Mononuclear cell (primary cell): ENCODE measurements around the gene ATP6V1C2. TPM values are rescaled to one million over a fixed set of nuclear protein-coding genes. Genes with fewer than 3 reads are reported as not detected.

Experiments used
- H3K27me3 ChIP-seq: 2 replicates; pipeline ENCODE4 v1.6.0; 2011; ENCODE audit warnings: low read length, control low read depth; ENCODE audit not compliant: insufficient read depth
- H3K4me1 ChIP-seq: 2 replicates; pipeline ENCODE4 v1.5.1; 2011; ENCODE audit warnings: mild to moderate bottlenecking, low read length, control low read depth; ENCODE audit not compliant: insufficient read depth
- H3K4me3 ChIP-seq: 2 replicates; pipeline ENCODE4 v1.5.1; 2011; ENCODE audit warnings: mild to moderate bottlenecking, low read length, moderate library complexity
- H3K9me3 ChIP-seq: 2 replicates; pipeline ENCODE4 v1.5.1; 2011; ENCODE audit warnings: low read depth, mild to moderate bottlenecking, control low read depth, low read length
- total RNA-seq: library from RNA; depleted of rRNA; stranded (reverse); fragments of >200 nt; gene quantifications from one replicate; pipeline ENCODE4 v1.2.3, GENCODE V29; 2012

ATP6V1C2 gene, protein sequence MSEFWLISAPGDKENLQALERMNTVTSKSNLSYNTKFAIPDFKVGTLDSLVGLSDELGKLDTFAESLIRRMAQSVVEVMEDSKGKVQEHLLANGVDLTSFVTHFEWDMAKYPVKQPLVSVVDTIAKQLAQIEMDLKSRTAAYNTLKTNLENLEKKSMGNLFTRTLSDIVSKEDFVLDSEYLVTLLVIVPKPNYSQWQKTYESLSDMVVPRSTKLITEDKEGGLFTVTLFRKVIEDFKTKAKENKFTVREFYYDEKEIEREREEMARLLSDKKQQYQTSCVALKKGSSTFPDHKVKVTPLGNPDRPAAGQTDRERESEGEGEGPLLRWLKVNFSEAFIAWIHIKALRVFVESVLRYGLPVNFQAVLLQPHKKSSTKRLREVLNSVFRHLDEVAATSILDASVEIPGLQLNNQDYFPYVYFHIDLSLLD
- total RNA-seq = not detected

DNA sequence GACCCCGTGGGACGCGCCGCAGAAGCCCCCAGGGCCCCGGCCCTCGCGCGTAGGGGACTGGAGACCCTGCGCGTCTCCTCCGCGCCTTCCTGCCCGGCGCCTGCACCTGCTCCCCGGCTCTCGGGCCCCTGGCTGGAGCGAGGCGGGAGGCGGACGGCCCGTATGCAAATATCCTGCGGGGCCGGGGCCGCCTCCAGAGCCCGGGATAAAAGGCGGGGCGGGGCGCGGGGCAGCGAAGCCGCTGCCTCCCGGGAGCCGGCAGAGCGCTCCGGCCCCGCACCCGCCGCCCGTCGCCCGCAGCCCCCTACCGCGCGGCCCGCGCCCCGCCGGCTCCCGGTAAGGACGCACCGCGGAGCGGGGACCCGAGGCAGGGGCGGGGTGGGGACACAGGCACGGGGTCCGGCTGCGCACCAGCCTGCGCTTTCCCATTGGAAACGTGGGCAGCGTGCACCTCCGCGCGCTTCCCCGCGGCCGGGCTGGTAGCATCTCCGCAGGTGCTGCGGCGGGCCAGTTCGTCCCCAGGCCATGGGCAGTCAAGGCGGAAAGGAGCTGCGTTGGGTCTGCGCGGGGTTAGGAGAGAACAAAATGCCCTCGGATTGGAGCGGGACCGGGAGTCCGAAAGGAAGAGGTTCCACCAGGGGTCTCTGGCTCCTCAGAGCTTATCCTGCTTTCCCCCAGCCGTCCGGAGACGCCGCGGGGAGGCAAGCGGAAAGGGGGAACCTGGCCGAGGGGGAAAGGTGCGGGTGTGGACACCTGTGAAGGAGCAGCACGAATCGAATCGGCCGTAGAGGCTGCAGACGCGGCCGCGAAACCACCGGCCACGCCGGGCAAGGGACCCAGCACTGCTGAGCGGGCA lies at the start of gene ATP6V1C2:
TSS of gene ATP6V1C2 (plus strand) at position 235 of the 856 bp plus-strand sequence. CDS start 1,220 bp downstream, outside the sequence.
- H3K4me3 ChIP-seq = no peak within 1 kb of the TSS
- peaks cover 43% of the 10 kb centered on the region for H3K27me3 ChIP-seq
- H3K9me3 ChIP-seq = no peaks in the 10 kb centered on the region
- peaks cover 22% of the 10 kb centered on the region for H3K4me1 ChIP-seq

DNA sequence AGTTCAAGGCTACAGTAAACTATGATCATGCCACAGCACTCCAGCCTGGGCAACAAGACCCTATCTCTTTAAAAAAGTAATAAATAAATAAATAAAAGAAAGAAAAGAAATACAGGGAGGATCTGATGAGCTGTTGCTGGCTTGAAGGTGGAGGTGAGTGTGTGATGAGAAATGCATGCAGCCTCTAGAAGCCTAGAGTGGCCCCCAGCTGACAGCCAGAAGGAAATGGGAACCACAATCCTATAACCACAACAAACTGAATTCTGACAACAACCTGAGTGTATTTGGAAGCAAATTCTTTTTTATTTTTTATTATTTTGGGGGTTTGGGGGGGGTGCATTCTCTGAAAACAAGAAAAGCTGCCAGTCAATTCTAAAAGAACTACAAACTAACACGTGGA lies 46.3 kb upstream of the ATP6V1C2 start:
- H3K27me3 ChIP-seq = no peaks in the 10 kb centered on the region
- H3K9me3 ChIP-seq = no peaks in the 10 kb centered on the region
- peaks cover 5% of the 10 kb centered on the region for H3K4me1 ChIP-seq
- H3K4me3 ChIP-seq = no peak overlapping the region

DNA sequence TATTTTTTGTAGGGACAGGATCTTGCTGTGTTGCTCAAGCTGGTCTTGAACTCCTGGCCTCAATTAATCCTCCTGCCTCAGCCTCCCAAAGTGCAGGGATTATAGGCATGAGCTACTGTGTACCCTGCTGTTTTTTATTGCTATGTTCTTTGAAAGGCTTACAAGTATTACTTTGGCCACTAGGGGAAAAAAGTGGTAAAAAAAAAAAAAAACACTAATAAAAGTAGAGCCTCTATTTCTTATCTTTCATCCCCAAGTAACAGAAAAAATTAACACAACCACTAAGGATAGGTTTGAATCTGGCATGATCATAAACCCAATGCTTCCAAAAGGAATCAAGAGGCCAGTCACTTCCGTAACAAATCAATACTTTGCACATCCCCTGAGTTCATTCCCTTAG lies 43.2 kb upstream of the ATP6V1C2 start:
- peaks cover 5% of the 10 kb centered on the region for H3K4me1 ChIP-seq
- H3K4me3 ChIP-seq = no peak overlapping the region
- no peaks in the 10 kb centered on the region for H3K27me3 ChIP-seq
- no peaks in the 10 kb centered on the region for H3K9me3 ChIP-seq

DNA sequence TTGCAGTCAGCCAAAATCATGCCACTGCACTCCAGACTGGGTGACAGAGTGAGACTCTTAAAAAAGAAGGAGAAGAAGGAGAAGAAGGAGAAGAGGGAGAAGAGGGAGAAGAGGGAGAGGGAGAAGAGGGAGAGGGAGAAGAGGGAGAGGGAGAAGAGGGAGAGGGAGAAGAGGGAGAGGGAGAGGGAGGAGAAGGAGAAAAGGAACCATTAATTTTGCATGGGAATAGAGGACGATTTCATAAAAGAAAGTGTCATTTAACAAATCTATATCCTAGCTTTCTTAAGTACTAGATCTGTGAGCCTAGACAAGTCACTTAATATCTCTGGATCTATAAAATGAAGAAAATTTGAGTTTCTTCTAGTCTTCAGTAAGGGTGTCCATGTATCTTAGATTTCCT lies 41.2 kb upstream of the ATP6V1C2 start:
- H3K4me1 ChIP-seq = peaks cover 3% of the 10 kb centered on the region
- no peak overlapping the region for H3K4me3 ChIP-seq
- H3K9me3 ChIP-seq = no peaks in the 10 kb centered on the region
- no peaks in the 10 kb centered on the region for H3K27me3 ChIP-seq

DNA sequence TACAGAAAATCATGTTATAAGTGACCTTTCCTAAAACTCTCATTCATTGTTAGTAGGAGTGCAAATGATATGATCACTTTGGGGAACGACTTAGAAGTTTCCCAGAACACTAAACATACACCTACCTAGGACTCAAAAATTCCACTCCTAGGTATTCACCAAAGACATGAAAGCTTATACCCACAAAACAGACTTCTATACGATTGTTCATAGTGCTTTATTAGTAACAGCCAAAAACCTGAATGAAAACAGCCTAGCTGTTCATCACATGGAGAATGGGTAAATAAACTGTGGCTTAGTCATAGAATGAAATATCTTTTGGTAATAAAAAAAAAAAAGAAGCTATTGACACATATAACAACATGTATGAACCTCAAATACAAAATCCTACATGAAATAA lies 40.5 kb upstream of the ATP6V1C2 start:
- Histone ChIP-seq H3K27me3 (no peaks in the 10 kb centered on the region), H3K4me1 (no peaks in the 10 kb centered on the region), H3K4me3 (no peak overlapping the region), H3K9me3 (no peaks in the 10 kb centered on the region)

DNA sequence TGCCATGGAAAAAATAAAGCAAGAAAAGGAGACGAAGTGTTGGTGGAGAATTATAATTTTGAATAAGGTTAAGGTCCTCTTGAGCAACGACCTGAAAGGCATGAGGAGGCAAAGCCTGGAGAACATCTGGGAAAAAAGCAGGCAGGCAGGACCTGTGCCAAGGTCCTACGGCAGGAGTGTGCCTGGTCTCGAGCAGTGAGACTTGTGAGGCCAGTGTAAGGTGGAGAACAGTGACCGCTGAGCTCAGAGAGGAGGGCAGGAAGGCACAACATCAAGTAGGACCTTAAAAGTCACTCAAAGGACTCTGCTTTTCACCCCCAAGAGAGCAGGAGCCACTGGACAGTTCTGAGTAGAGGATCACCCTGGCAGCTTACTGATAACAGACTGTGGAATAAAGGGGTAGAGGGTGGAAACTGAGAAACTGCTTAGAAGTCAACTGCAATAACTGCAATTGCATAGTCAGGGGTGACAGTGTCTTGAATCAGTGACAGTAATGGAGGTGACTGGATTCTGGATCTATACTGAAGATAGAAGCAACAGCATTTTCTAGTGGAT lies 35.2 kb upstream of the ATP6V1C2 start:
- no peak overlapping the region for H3K4me3 ChIP-seq
- H3K27me3 ChIP-seq = no peaks in the 10 kb centered on the region
- peaks cover 30% of the 10 kb centered on the region for H3K4me1 ChIP-seq
- no peaks in the 10 kb centered on the region for H3K9me3 ChIP-seq

DNA sequence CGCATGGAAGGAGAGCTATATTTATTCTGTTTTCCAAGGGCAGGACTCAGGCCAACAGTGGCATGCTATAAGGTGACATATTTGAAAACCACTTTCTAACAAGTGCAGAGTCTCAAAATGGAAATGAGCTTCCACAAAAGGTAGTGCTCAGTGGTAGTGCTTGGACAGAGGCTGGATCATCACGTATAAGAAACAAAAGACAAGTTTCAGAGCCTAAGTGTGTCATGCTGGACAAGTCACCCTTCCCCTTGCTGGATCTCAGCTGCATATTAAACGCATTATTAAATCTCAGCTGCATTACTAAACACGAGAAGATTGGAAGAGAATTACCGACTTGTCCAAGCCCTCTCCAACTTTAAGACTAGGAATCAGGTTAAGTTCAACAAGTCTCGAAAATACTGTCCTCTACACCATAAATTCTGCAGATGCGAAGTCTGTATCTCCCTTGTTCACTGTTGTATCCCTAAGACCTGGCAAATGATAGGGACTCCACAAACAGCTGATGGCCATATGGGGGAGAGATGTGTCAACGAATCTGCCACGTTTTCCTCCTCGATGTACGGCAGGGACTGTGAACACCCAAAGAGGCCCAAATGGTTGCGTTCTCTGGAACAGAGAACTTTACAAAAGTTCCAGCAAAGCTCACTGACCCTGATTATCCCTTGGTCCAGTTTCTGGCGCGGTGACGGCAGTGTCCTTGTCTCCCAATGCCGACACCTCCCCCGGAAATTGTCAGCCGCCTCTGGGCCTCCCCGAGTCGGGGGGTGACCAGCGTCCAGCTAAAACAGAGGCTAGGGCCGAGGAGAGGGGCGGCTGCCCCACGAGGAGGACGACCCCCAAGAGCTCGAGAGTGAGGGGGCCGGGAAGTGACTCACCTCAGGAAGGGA lies 32.3 kb upstream of the ATP6V1C2 start:
- H3K9me3 ChIP-seq = no peaks in the 10 kb centered on the region
- H3K27me3 ChIP-seq = no peaks in the 10 kb centered on the region
- peak overlapping the region; percentile 94 for H3K4me3 ChIP-seq
- peaks cover 30% of the 10 kb centered on the region for H3K4me1 ChIP-seq

DNA sequence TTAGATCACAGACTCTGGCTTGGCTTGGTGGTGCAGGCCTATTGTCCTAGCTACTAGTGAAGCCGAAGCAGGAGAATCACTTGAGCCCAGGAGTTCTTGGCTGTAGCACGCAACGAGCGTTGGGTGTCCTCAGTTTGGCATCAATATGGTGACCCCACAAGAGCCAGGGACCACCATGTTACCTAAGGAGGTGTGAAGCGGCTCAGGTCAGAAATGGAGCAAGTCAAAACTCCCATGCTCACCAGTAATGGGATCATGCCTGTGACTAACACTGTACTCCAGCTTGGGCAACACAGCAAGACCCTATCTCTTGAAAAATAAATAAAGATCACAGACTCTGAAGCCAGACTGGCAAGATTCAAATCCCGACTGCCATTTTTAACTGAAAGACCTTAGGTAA lies 29.9 kb upstream of the ATP6V1C2 start:
- Histone ChIP-seq H3K4me1 (peaks cover 28% of the 10 kb centered on the region), H3K27me3 (no peaks in the 10 kb centered on the region), H3K9me3 (no peaks in the 10 kb centered on the region), H3K4me3 (no peak overlapping the region)

DNA sequence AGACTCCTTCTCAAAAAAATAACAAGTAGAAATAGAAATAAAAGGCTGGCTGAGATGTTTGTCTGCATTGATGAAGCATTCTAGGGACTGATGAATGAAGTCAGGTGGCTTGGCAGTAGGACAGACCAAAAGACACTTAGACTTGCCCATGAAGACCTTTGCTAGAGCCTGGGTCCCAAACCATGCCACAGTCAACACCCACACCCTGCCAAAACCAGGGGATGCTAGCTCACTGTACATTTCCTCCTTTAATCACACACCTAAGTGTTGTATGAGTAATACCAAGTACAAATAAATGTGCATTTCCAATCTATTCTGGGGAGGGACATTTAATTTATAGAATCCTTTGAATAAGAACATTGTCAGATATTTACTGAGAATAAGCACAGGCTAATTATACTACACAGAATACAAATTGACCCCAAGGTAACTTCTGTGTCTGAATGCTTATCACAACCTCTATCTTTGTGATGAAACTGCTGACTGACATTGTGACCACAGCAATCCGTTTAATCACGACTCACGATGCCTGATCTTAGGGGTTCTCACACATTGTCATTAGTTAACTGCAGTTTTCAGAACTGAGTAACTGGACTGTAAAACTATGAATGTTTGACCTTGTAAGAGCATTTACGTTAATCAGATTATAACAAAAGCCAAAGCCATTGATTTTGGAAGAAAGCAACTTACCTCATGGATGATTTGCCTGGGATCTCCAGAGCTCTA lies 21.2 kb upstream of the ATP6V1C2 start:
- Histone ChIP-seq H3K9me3 (no peaks in the 10 kb centered on the region), H3K4me3 (no peak overlapping the region), H3K4me1 (no peaks in the 10 kb centered on the region), H3K27me3 (no peaks in the 10 kb centered on the region)

DNA sequence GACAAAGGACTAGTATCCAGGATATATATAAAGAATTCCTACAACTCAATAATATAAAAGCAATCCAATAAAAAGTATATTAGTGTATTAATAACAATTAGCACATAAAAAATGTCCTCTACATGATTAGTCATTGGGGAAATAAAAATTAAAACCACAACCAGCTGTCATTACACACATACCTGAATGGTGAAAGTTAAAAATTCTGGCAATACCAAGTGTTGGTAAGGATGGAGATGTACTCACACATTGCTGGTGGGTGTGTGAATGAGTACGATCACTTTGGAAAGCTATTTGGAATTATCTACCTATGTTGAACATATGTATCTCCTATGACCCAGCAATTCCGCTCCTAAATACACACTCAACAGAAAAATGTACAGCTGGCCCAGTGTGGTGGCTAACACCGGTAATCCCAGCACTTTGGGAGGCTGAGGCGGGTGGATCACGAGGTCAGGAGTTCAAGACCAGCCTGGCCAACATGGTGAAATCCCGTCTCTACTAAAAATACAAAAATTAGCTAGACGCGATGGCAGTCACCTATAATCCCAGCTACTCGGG lies 17.3 kb upstream of the ATP6V1C2 start:
- Histone ChIP-seq H3K27me3 (no peaks in the 10 kb centered on the region), H3K9me3 (no peaks in the 10 kb centered on the region), H3K4me1 (no peaks in the 10 kb centered on the region), H3K4me3 (no peak overlapping the region)

DNA sequence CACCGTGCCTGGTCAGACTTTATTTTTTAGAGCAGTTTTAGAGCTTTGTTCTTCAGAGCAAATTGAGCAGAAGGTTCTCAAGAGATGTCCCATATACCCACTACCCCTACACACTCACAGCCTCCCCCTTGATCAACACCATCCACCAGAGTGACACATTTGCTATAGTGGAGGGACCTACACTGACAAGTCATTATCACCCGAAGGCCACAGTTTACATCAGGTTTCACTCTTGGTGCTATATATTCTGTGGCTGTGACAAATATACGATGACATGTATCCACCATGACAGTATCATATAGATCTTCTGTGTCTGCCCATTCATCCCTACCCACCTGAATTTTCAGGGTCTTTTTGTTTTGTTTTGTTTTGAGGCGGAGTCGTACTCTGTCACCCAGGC lies 15.4 kb upstream of the ATP6V1C2 start:
- Histone ChIP-seq H3K4me1 (no peaks in the 10 kb centered on the region), H3K4me3 (no peak overlapping the region), H3K9me3 (no peaks in the 10 kb centered on the region), H3K27me3 (no peaks in the 10 kb centered on the region)

DNA sequence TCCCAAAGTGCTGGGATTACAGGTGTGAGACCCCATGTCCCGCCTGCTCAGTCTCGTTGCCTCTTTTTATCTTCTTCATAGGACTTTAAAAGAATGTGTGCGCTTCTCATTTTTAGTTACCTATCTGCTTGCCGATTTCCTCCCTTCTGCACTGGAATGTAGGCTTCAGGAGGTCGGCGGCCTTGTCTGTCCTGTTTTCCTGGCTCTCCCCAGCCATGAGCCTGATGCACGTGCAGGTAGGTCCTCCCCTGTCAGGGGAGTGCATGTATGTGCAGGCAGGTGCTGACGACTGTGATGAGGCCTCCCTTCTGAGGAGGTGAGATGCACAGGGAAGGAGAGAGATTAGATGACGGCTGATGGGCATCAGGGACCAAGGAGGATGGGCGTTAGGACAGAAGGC lies 13.6 kb upstream of the ATP6V1C2 start:
- H3K4me3 ChIP-seq = no peak overlapping the region
- no peaks in the 10 kb centered on the region for H3K27me3 ChIP-seq
- H3K4me1 ChIP-seq = peaks cover 5% of the 10 kb centered on the region
- no peaks in the 10 kb centered on the region for H3K9me3 ChIP-seq

DNA sequence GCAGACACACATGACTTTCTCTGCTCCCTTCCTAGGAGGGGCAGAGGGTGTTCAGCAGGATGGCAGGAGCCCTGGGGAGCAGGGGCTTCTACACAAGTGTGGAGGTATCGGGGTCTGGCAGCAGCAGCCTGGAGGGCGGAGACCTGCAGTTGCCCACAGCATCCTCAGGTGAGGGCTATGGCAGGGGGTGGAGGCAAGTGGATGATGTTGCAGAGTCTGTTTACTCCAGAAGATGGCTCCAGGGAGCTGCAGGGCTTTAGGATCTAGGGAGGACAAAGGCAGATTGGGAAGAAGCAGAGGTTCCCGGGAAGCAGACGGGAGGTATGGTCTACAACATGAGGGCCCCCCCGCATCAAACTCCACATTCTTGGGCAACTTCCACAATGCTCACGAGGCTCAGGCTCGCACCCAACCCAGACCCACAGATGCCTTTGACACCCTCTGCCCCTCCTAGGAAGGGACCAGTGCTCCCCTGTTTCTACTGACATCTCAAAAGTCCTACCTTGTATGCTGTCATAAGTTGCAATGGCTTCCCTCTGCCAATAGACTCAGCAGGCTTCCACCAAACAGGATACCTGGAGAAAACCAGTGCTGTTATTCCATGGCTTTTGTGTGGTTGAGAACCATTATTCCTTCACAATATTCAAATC lies 12.0 kb upstream of the ATP6V1C2 start:
- Histone ChIP-seq H3K4me3 (no peak overlapping the region), H3K4me1 (peaks cover 5% of the 10 kb centered on the region), H3K9me3 (no peaks in the 10 kb centered on the region), H3K27me3 (no peaks in the 10 kb centered on the region)
